WTC11 (cell line): ENCODE measurements around the gene CRYGS.

Source experiments
- ATF1 ChIP-seq: sonication (generic); formaldehyde crosslinking; IDR thresholded peaks from 2 replicates; pipeline ENCODE4 v1.8.1; 2023; ENCODE audit warnings: mild to moderate bottlenecking, moderate library complexity, missing genetic modification reagents
- ELF4 ChIP-seq: sonication (generic); formaldehyde crosslinking; IDR thresholded peaks from 2 replicates; pipeline ENCODE4 v1.8.1; 2022; ENCODE audit warnings: low read depth, mild to moderate bottlenecking, moderate library complexity, missing genetic modification reagents
- MAX ChIP-seq: sonication (generic); formaldehyde crosslinking; IDR thresholded peaks from 2 replicates; pipeline ENCODE4 v1.8.0; 2022; ENCODE audit warnings: mild to moderate bottlenecking, missing genetic modification reagents
- NFYB ChIP-seq: sonication (generic); formaldehyde crosslinking; conservative IDR thresholded peaks from 2 replicates; pipeline ENCODE4 v1.8.0; 2022; ENCODE audit warnings: low read depth, missing genetic modification reagents
- NR2C2 ChIP-seq: sonication (generic); formaldehyde crosslinking; IDR thresholded peaks from 2 replicates; pipeline ENCODE4 v1.8.0; 2022; ENCODE audit warnings: mild to moderate bottlenecking, missing genetic modification reagents
- SP1 ChIP-seq: sonication (generic); formaldehyde crosslinking; conservative IDR thresholded peaks from 2 replicates; pipeline ENCODE4 v1.8.1; 2022; ENCODE audit warnings: missing genetic modification reagents
- USF2 ChIP-seq: sonication (generic); formaldehyde crosslinking; IDR thresholded peaks from 2 replicates; pipeline ENCODE4 v1.8.1; 2023; ENCODE audit warnings: mild to moderate bottlenecking, missing genetic modification reagents, moderate library complexity
- ZBTB21 ChIP-seq: sonication (generic); formaldehyde crosslinking; IDR thresholded peaks from 2 replicates; pipeline ENCODE4 v1.8.1; 2023; ENCODE audit warnings: mild to moderate bottlenecking, missing genetic modification reagents, borderline replicate concordance
- ZNF121 ChIP-seq: sonication (generic); formaldehyde crosslinking; IDR thresholded peaks from 2 replicates; pipeline ENCODE4 v1.8.0; 2023; ENCODE audit warnings: missing genetic modification reagents
- TF ChIP-seq, protein P1 (sequence below): fragments of 200-600 bp; IDR thresholded peaks from 2 replicates; pipeline ENCODE4 v1.8.0; 2022; ENCODE audit warnings: antibody characterized with exemption
- TF ChIP-seq, protein P2 (sequence below): sonication (generic); formaldehyde crosslinking; IDR thresholded peaks from 2 replicates; pipeline ENCODE4 v1.8.1; 2022; ENCODE audit warnings: mild to moderate bottlenecking, missing genetic modification reagents, moderate library complexity, borderline replicate concordance
- TF ChIP-seq, protein P3 (sequence below): sonication (generic); formaldehyde crosslinking; IDR thresholded peaks from 2 replicates; pipeline ENCODE4 v1.8.1; 2022; ENCODE audit warnings: low read depth, mild to moderate bottlenecking, moderate library complexity, missing genetic modification reagents, borderline replicate concordance
- TF ChIP-seq, protein P4 (sequence below): sonication (generic); formaldehyde crosslinking; IDR thresholded peaks from 2 replicates; pipeline ENCODE4 v1.8.0; 2023; ENCODE audit warnings: missing genetic modification reagents

- TF ChIP-seq, protein P1, sequence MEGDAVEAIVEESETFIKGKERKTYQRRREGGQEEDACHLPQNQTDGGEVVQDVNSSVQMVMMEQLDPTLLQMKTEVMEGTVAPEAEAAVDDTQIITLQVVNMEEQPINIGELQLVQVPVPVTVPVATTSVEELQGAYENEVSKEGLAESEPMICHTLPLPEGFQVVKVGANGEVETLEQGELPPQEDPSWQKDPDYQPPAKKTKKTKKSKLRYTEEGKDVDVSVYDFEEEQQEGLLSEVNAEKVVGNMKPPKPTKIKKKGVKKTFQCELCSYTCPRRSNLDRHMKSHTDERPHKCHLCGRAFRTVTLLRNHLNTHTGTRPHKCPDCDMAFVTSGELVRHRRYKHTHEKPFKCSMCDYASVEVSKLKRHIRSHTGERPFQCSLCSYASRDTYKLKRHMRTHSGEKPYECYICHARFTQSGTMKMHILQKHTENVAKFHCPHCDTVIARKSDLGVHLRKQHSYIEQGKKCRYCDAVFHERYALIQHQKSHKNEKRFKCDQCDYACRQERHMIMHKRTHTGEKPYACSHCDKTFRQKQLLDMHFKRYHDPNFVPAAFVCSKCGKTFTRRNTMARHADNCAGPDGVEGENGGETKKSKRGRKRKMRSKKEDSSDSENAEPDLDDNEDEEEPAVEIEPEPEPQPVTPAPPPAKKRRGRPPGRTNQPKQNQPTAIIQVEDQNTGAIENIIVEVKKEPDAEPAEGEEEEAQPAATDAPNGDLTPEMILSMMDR, result no peak
- TF ChIP-seq ELF4 (CRISPR knock-in tag) (no peak), ZNF121 (CRISPR knock-in tag) (no peak), MAX (no peak), NR2C2 (no peak), ATF1 (CRISPR knock-in tag) (no peak), USF2 (CRISPR knock-in tag) (no peak), SP1 (CRISPR knock-in tag) (no peak), ZBTB21 (no peak), NFYB (CRISPR knock-in tag) (no peak)
- TF ChIP-seq, protein P2, sequence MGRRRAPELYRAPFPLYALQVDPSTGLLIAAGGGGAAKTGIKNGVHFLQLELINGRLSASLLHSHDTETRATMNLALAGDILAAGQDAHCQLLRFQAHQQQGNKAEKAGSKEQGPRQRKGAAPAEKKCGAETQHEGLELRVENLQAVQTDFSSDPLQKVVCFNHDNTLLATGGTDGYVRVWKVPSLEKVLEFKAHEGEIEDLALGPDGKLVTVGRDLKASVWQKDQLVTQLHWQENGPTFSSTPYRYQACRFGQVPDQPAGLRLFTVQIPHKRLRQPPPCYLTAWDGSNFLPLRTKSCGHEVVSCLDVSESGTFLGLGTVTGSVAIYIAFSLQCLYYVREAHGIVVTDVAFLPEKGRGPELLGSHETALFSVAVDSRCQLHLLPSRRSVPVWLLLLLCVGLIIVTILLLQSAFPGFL (CRISPR knock-in tag), result no peak
- TF ChIP-seq, protein P3, sequence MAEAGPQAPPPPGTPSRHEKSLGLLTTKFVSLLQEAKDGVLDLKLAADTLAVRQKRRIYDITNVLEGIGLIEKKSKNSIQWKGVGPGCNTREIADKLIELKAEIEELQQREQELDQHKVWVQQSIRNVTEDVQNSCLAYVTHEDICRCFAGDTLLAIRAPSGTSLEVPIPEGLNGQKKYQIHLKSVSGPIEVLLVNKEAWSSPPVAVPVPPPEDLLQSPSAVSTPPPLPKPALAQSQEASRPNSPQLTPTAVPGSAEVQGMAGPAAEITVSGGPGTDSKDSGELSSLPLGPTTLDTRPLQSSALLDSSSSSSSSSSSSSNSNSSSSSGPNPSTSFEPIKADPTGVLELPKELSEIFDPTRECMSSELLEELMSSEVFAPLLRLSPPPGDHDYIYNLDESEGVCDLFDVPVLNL, result no peak
- TF ChIP-seq, protein P4, sequence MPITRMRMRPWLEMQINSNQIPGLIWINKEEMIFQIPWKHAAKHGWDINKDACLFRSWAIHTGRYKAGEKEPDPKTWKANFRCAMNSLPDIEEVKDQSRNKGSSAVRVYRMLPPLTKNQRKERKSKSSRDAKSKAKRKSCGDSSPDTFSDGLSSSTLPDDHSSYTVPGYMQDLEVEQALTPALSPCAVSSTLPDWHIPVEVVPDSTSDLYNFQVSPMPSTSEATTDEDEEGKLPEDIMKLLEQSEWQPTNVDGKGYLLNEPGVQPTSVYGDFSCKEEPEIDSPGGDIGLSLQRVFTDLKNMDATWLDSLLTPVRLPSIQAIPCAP (CRISPR knock-in tag), result no peak
Measured at GRCh38 chr3:186577521-186577920, 33.3 kb upstream of the CRYGS start.
